HG02759 (cell line): ENCODE measurements around the gene SLC39A1.

Experiments
- ATAC-seq: cut with Tn5 transposase; IDR thresholded peaks from one replicate; pipeline ENCODE4 v1.9.1; 2021; ENCODE audit warnings: mild to moderate bottlenecking, moderate library complexity; ENCODE audit not compliant: unreplicated experiment

The SLC39A1 gene

GRCh38 chr1:153953859-153954365, 9.4 kb downstream of the SLC39A1 start:
- ATAC-seq = no peak

- ATAC-seq = no peak
Measured at GRCh38 chr1:153951801-153952200, 11.5 kb downstream of the SLC39A1 start.

- no peak for ATAC-seq
Measured at GRCh38 chr1:153951183-153951582, 12.2 kb downstream of the SLC39A1 start.

GRCh38 chr1:153946622-153947241, 16.6 kb downstream of the SLC39A1 start, which contains the start of gene DENND4B:
Gene DENND4B (minus strand): TSS chr1:153946718. CDS start chr1:153944374, 2,344 bp downstream.
- ATAC-seq = peak; percentile 73

- peak; percentile 80 for ATAC-seq
Measured at GRCh38 chr1:153945795-153946621, 17.3 kb downstream of the SLC39A1 start.

- ATAC-seq = no peak
Measured at GRCh38 chr1:153945131-153945794, 18.1 kb downstream of the SLC39A1 start.

GRCh38 chr1:153944827-153945117, 18.6 kb downstream of the SLC39A1 start:
- no peak for ATAC-seq

GRCh38 chr1:153944005-153944826, 19.1 kb downstream of the SLC39A1 start:
- no peak for ATAC-seq

- no peak for ATAC-seq
Measured at GRCh38 chr1:153942766-153943549, 20.4 kb downstream of the SLC39A1 start.

- ATAC-seq = no peak
Measured at GRCh38 chr1:153941826-153942725, 21.3 kb downstream of the SLC39A1 start.

- ATAC-seq = no peak
Measured at GRCh38 chr1:153940756-153941155, 22.6 kb downstream of the SLC39A1 start.

GRCh38 chr1:153939476-153939875, 23.9 kb downstream of the SLC39A1 start:
- no peak for ATAC-seq

- no peak for ATAC-seq
Measured at GRCh38 chr1:153938996-153939395, 24.3 kb downstream of the SLC39A1 start.

- no peak for ATAC-seq
Measured at GRCh38 chr1:153937331-153937730, 26.0 kb downstream of the SLC39A1 start.

- ATAC-seq = no peak
Measured at GRCh38 chr1:153936011-153936802, 27.1 kb downstream of the SLC39A1 start.

- no peak for ATAC-seq
Measured at GRCh38 chr1:153934746-153935145, 28.6 kb downstream of the SLC39A1 start.

- ATAC-seq = no peak
Measured at GRCh38 chr1:153933955-153934354, 29.4 kb downstream of the SLC39A1 start.

- ATAC-seq = no peak
Measured at GRCh38 chr1:153933430-153933829, 29.9 kb downstream of the SLC39A1 start.
